ENCODE measurements around the gene UMPS. TPM values are rescaled to one million over a fixed set of nuclear protein-coding genes. Genes with fewer than 3 reads are reported as not detected.

Gene UMPS
- total and polyA plus RNA-seq, 2 donors (not counting 1 experiment from before 2014, with no cell fraction given), result 6.6 to 21.4 TPM

GRCh38 chr3:124758851-124759635, 28.8 kb downstream of the UMPS start:
- no peak for TF ChIP-seq CTCF (IDR thresholded peaks at IDR 0.05)
- TF ChIP-seq EZH2 (IDR thresholded peaks at IDR 0.05; ENCODE audit: borderline replicate concordance, insufficient read depth, low read depth, low read length, poor library complexity, severe bottlenecking), result no peak
- Histone ChIP-seq H2AFZ (ENCODE audit: insufficient read depth, low read depth, low read length, poor library complexity, severe bottlenecking) (no peak overlapping the region), H4K20me1 (ENCODE audit: control insufficient read depth, insufficient read depth, low read length, poor library complexity, severe bottlenecking) (no peaks in the 10 kb centered on the region), H3K9ac (ENCODE audit: low read length) (no peak overlapping the region), H3K9me3 (ENCODE audit: control extremely low read depth in 1 of 3, control insufficient read depth in 2 of 3, insufficient read depth in 1 of 3, low read length in 2 of 3) (no peaks in the 10 kb centered on the region), H3K27me3 (replicated peaks in 1 of 4; ENCODE audit: control extremely low read depth in 1 of 4, control insufficient read depth in 3 of 4, insufficient read depth in 4 of 4, low read length in 3 of 4) (no peaks in the 10 kb centered on the region), H3K36me3 (replicated peaks in 1 of 2; ENCODE audit: control extremely low read depth in 1 of 2, control insufficient read depth in 1 of 2, extremely low read depth in 1 of 2, insufficient read depth in 2 of 2, low read length in 1 of 2) (no peaks in the 10 kb centered on the region), H3K4me2 (replicated peaks; ENCODE audit: low read depth, low read length, poor library complexity, severe bottlenecking) (no peak overlapping the region), H3K4me1 (ENCODE audit: control insufficient read depth in 2 of 2, insufficient read depth in 2 of 2, low read length in 2 of 2) (peaks cover 0 to 4% of the 10 kb centered on the region in 2 donors), H3K27ac (ENCODE audit: low read length in 2 of 2) (no peak overlapping the region), H3K79me2 (ENCODE audit: control insufficient read depth, insufficient read depth, low read length) (no peaks in the 10 kb centered on the region), H3K4me3 (ENCODE audit: control extremely low read depth in 1 of 5, extremely low read depth in 1 of 5, insufficient read depth in 1 of 5, low read depth in 2 of 5, low read length in 4 of 5) (no peak overlapping the region)
- H3K27me3 Mint-ChIP-seq, result no peaks in the 10 kb centered on the region
- ChIA-PET POLR2A (no interaction called here), CTCF (interaction anchor here (1.0 to 5.4 kb wide), 6 partner anchors 12 to 1220 kb away, joined by 3 to 63 read pairs (median 10); no protein-coding TSS in a partner anchor)
- peaks cover 4% of the 10 kb centered on the region for H3K4me1 Mint-ChIP-seq
- DNase-seq (no peak), ATAC-seq (ENCODE audit: low read depth) (no peak)
- no peak overlapping the region for H3K27ac Mint-ChIP-seq
- no peak overlapping the region for H3K4me3 Mint-ChIP-seq
- 86% methylated on average over 4 of the region's 5 CpGs for WGBS (ENCODE audit: insufficient coverage)
- intact Hi-C loops (cut with micrococcal nuclease), result no loop called here
- H3K9me3 Mint-ChIP-seq (ENCODE audit: insufficient read depth), result no peaks in the 10 kb centered on the region

GRCh38 chr3:124759666-124760401, 29.6 kb downstream of the UMPS start:
- no peak overlapping the region for H2AFZ ChIP-seq (ENCODE audit: insufficient read depth, low read depth, low read length, poor library complexity, severe bottlenecking)
- Mint-ChIP-seq H3K27me3 (no peaks in the 10 kb centered on the region), H3K4me3 (no peak overlapping the region), H3K4me1 (peaks cover 4% of the 10 kb centered on the region), H3K27ac (no peak overlapping the region), H3K9me3 (ENCODE audit: insufficient read depth) (no peaks in the 10 kb centered on the region)
- no peaks in the 10 kb centered on the region for H3K36me3 ChIP-seq (replicated peaks in 1 of 2; ENCODE audit: control extremely low read depth in 1 of 2, control insufficient read depth in 1 of 2, extremely low read depth in 1 of 2, insufficient read depth in 2 of 2, low read length in 1 of 2)
- H3K4me3 ChIP-seq (ENCODE audit: control extremely low read depth in 1 of 5, extremely low read depth in 1 of 5, insufficient read depth in 1 of 5, low read depth in 2 of 5, low read length in 4 of 5), result no peak overlapping the region
- DNase-seq, result no peak
- H4K20me1 ChIP-seq (ENCODE audit: control insufficient read depth, insufficient read depth, low read length, poor library complexity, severe bottlenecking), result no peaks in the 10 kb centered on the region
- no peaks in the 10 kb centered on the region for H3K9me3 ChIP-seq (ENCODE audit: control extremely low read depth in 1 of 3, control insufficient read depth in 2 of 3, insufficient read depth in 1 of 3, low read length in 2 of 3)
- no peak overlapping the region for H3K4me2 ChIP-seq (replicated peaks; ENCODE audit: low read depth, low read length, poor library complexity, severe bottlenecking)
- H3K27ac ChIP-seq (ENCODE audit: low read length in 2 of 2), result no peak overlapping the region
- no peaks in the 10 kb centered on the region for H3K27me3 ChIP-seq (replicated peaks in 1 of 4; ENCODE audit: control extremely low read depth in 1 of 4, control insufficient read depth in 3 of 4, insufficient read depth in 4 of 4, low read length in 3 of 4)
- intact Hi-C loops (cut with micrococcal nuclease), result no loop called here
- ChIA-PET CTCF (interaction anchor here (0.6 to 5.4 kb wide), 17 partner anchors 7 to 830 kb away, joined by 3 to 63 read pairs (median 5); no protein-coding TSS in a partner anchor), POLR2A (no interaction called here)
- H3K4me1 ChIP-seq (ENCODE audit: control insufficient read depth in 2 of 2, insufficient read depth in 2 of 2, low read length in 2 of 2), result peaks cover 0 to 4% of the 10 kb centered on the region in 2 donors
- ATAC-seq (ENCODE audit: low read depth), result no peak
- WGBS (ENCODE audit: insufficient coverage), result 96% methylated on average over 11 of the region's 14 CpGs
- H3K79me2 ChIP-seq (ENCODE audit: control insufficient read depth, insufficient read depth, low read length), result no peaks in the 10 kb centered on the region
- no peak overlapping the region for H3K9ac ChIP-seq (ENCODE audit: low read length)
- TF ChIP-seq EZH2 (IDR thresholded peaks at IDR 0.05; ENCODE audit: borderline replicate concordance, insufficient read depth, low read depth, low read length, poor library complexity, severe bottlenecking), result no peak
- TF ChIP-seq CTCF (IDR thresholded peaks at IDR 0.05), result no peak
